Stimulated activated CD4-positive, alpha-beta T cell treated with anti-CD3 and anti-CD28 coated beads, Interleukin-4, amount 100 ng/mL, for 1 hour (primary cell): ENCODE data around the gene KLC1.

Experiments used
- DNase-seq: peaks from one replicate; pipeline ENCODE4 v3.0.0-alpha.2; 2020

KLC1 gene

DNA sequence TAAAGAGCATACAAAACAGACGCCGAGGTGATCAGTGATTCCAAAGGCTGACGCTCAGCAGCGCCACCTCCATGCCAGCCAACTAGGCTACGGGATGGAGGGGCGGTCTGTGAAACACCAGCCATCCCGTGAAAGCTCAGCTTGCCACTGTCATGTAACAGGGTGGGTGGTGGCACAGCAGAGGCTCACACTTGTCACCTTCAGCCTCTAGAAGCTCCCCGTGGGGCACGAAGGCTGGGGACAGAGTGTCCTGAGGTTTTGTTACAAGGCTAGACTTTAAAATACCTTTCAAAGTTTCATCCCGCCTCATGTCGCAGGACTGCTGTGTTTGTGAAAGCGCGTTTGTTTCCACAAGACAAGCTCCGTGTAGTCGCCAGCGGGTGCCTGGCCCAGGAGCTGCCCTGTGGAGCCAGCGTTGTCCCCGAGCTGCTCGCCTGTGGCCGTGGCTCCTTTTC, 65.6 kb downstream of the KLC1 start:
- DNase-seq: no peak

DNA sequence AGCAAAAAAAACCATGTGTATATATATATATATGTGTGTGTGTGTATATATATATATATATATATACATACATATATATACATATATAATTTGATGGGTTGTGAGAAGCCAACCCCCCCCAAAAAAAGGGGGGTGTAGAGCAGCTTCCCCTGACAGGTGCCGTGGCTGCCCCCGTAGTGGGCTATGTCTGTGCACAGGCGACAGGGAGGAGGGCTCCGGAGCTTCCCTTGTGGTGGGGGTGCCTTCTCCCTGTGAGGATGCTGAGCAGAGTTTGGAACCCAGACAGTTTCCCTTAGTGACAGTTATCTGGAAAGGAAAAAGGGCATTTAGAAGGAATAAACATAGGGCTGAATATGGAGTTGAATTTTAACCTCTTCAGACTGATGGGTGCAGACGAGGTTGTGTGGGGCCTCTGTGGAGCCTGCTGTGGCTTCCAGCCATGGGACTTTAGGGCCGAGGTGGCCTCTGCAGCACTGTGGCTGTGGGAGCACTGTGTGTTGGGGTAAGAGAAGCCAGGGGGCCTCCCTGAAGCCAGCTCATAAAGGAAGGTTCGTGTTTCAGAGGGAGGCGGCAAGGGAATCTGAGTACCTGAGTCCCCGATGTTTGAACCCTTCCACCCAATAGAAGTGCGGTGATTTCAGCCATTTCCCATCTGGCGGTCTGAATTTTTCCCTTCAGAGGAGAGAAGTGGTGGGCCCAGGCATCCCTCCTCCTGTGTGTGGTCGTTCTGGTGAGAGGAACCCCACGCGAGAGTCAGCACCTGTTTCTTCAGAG, 66.5 kb downstream of the KLC1 start:
- no peak for DNase-seq

DNA sequence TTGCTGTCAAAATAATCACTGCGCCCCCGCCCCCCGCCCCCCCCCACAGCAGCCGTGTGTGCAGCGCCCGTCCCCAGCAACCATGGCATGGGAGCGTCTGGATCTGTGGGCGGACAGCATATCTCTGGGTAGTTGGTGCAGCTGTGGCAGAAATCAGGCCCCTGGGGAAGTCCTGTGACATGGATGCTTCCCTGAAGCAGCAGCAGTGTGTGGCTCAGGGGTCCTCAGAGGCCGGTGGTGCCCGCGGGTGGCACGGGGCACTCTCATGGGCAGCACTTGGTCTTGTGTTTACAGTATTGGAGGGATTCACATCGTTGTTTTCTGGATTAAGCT, 67.0 kb downstream of the KLC1 start:
- DNase-seq: no peak

DNA sequence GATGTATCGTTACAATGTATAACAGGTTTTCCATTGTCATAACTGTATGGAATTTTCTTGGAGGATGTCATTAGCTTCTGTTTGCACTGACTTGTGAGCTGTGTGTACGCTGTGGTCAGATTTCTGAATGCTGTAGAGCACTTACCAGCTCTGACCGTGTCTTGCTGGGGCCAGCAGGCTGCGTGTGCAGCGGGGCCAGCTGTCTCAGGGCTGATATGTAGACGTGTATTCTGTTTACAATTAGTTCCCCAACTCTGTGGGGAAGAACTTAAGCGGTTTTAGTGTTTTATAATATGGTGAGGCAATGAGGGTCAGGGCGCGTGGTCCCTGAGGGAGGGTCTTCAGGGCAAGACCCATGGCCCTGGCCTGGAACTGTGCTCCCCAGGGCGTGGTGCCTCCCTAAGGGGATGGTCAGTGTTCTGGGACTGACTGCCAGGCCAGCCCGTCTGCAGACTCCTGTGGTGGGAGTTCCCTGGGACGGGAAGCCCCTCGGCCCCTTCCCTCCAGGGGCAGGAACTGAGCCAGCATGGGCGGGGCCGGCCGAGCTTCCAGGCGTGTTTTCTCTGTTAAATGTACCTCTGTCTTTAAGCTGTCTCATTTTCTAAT, 67.6 kb downstream of the KLC1 start:
- DNase-seq: no peak

DNA sequence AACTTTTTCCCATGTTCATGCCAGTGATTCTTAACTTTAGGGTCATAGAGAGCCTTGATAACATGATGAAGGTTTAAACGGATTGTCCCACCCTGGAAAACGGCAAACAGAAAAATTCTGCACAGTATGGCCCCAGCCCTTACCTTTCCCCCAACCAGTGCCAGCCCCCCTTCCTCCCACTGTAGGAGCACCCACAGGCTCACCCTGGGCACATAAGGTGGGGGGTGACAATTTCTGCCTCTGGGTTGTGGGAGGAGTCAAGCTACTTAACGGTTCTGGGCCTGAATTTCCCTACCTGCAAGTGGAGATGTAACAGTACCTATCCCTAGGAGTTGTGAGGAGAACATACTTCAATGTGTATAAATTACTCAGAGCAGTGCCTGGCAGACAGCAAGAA, 68.2 kb downstream of the KLC1 start:
- no peak for DNase-seq

DNA sequence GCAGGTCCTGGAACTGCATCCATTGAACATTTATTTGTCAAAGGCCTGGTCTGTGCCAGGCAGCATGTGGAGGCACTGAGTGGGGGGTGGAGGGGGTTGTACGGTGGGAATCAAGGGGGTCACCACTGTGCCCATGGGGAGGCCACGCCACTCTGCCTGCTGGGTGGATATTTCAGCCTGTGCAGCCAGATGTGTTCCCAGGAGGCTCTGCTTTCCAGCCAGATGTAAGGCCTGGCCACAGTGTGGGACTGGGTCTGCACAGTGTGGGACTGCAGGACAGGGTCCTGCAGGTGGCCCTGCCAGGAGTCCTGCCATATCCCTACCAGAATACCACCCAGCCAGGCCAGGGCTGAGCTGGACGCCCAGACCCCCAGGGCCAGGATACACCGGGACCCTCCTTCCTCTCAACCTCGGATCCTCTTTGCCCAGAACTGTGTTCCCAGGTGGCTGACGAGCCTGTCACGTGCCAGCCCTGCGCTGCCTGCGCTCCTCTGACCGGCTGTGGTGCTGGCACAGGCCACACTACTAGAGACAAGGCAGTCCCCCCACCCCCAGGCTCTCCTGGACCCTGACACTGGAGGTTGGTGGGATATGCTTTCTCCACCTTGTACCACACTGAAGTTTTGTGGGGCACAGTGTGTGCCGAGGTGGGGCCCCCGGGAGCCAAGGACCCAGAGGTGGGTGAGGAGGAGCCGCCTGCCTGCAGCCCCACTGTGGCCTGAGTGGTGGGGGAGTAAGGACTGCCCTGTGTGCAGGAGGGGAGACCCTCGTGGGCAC, 68.8 kb downstream of the KLC1 start:
- DNase-seq: no peak

DNA sequence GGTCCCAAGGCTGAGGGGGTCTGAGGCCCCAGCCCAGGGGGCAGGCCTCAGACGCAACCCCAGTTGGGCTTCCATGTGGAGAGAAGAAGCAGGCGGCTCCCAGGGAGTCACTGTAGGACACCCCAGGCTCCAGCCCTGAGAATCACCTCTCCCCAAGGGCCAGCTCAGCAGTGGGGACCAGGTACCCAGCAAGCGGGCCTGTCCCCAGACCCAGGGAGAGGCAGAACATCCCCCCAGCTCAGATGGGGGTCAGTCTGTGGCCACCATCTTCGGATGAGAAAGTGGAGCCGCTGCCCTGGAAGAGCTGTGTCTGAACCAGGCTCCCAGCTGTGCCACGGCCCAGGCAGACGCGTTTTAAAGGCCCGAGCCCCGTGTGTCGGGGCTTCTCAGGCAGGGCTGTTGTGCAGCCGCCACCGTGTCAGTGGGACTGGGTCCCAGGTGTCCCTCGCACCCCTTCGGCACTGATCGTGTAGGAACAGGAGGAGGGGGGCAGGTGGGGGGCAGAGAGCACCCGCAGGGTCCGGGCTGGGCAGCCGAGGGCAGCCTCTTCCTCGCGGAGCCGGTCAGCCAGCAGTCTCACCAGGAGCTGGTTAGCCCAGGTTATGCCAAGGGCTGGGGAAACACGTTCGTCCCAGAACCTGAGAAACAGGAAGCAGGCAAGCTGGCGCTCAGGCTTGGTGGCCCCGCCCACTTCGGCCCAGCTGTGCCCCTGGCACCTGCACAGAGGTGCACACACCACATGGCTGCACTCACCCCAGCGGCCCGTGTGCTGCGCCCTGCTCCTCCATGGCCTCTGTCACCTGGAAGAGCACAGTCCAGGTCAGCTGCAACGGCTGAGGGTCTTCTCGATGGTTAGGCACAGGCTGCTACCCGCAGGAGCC, 69.6 kb downstream of the KLC1 start:
- no peak for DNase-seq

DNA sequence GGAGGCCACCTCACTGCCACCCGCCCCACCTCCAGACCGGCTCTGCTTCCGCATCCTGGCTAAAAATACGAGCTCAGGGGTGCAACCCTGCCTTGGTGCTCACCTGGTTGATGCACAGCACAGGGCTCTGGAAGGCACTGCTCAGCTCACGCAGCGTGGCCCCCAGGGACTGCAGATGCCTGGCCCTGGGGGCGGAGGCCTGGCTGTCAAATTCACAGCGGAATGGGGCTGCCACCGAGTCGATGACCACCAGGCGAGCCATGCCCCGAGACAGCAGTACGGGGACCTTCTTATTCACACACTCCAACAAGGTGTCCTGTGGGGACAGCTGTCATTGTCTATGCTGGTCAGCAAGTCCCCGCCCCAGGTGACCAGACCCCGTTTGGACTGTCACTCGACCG, 70.2 kb downstream of the KLC1 start:
- DNase-seq: no peak

DNA sequence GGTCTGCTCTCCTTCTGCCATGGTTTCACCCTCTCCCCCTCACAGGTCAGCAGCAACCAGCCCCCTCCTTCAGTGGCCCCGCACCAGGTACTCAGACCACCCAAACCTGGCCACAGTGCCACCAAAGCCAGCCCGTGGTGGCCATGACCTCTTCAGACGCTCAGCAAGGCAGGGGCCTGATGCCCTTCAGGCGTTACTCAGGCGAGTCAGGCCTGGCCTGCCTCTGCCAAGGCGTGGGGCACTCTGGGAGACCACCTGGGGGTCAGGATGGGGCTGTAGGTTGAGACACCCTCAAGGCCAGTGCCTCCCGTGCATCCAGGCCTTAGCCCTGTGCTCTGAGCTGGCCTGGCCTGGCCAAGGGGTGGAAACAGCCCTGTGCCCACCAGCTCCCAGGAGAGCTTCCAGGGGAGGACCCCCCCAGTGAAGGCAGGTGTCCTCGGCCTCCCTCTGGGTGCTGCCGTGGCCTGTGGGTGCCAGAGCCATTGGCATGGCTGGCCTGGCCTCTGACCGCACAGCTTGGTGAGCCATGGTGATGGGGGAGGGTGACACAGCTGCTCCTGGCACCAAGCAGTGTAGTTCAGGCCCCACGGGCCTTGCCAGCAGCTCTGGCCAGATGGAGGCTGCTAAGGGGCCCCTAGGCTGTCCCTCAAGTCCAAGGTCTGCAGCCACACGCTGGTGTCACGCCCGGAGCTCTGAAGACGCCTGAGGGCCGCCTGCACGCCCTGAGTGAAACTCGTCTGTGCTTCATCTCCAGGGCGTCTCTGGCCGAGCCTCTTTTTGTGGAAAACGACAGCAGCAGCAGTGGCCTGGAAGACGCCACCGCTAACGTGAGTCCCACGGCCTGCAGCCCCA, 71.1 kb downstream of the KLC1 start:
- no peak for DNase-seq

DNA sequence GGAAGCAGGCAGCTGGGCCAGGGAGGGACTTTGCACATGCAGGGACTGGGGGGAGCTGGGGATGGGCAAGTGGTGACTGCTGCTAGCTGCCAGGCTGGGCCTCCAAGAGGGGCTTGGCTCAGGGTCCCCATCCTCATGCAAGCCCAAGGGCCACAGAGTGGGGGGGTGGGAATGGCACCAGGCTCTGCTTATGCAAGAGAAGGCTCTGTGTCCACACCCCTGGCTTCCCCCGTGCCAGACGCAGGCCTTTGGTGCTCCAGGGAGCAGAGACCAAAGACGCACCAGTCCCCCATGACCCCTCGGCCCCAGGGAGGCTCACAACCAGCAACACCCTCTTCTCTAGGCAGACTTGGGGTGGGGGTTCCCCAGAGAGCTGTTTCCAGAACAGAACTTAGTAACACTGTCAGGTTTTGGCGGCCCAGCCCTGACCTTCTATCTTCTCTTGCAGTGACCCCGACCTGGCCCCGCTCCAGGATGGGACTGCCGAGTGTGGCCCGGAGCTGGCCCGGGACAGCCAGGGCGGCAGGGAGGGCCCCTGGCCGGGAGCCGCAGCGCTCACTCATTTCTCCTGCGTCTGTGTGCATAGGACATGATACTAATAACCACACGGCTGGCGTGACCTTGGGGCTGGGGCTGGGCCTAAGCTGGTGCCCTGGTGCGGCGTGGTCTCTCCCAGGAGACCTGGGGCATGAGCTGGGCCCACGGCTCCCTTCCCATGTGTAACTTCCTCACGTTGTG, 71.9 kb downstream of the KLC1 start:
- DNase-seq: no peak

DNA sequence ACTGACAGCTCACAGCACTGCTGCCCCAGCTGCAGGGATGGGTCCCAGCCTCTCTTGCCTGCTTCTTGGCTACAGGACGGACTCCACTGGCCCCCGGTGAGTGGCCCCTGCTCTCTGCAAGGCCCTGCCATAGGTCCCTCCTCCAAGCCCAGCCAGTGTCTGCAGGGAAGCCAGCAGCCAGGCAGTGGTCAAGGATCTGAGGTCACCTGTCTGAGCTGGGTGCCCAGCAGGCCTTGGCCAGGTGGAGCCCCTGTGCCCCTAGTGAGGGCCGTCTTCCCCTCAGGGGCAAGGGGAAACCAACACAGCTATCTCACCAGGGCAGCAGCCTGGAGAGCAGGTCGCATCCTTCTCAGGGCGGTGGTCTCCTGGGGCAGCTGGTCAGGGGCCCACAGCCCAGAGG, 73.1 kb downstream of the KLC1 start:
- no peak for DNase-seq

DNA sequence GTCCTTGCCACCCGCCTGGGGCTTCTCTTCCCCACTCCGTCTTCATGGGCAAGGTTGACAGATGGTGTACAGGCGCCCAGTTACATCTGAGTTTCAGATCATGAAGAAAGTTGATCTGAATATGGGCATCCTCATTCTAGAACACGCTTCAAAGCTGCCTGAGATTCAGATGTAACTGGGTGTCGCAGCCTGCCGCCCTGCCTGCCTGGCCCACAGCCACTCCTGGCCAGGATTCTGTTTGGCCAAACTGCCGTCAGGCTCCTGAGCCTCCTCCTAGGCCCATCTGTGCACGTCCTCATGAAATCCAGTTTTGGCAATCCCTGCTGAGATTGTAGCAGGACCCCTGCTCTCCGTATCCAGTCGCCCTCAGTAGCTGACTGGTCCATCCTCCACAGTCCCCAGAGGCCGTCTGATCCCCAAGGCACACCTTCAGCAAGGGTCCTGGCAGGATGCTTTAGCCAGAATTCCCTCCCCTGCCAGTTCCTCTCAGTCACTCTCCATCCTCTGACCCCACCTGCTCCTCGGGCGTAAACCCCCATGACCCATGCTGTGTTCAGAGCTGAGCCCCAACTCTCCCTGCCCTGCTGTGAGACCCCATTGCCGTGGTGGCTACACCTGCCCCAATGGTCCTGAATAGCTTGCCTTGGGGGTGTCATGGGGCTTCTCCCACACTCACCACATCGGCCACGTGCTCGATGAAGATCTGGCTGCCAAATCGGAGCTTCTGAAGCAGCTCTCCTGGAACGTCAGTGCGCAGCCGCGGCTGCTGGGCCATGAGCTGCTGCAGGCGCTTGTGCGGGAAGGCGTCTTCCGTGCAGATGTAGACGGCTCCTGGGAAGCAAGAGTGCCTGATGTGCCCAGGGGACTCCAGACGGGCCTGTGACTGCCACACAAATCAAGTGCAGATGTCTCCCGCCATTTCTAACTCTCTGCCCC, 73.8 kb downstream of the KLC1 start:
- no peak for DNase-seq

DNA sequence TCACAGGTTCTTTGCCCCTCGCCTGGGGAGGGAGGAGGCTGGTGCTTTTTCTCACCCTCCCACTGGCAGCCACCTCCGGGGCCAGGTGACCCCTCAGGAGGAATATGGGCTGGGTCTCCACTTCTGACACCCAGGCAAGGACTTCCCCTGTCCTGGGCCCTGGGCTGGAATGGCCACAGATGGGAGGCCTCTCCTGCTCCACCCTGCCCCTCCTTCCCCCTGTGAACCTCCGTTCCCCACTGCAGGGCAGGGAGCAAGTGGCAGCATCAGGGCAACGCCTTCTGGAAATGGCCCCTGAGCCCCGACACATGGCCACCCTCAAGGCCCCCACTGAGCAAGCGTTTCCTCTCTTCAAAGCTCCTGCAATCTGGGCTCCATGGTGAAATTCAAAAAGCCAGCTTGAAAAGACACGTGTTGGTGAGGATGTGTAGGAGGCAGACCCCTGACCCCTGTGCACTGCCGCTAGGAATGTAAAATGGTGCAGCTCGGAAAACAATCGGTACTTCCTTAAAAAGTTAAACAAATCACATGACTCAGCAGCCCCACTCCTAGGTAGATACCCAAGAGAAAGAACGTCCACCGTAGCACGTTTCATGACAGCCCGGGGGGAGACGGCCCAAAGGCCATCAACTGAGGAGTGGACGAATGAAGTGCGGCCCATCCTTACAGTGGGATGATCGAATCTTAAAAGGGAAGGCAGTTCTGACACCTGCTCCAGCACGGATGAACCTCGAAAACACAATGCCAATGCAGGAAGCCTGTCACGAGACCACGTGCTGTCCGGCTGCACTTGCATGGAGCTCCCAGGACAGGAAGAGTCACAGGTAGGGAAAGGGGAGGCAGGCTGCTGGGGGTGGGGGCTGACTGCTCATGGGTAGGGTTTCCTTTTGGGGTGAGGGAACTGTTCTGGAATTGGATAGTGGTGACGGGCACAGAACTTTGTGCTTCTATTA, 74.7 kb downstream of the KLC1 start:
- DNase-seq: no peak

DNA sequence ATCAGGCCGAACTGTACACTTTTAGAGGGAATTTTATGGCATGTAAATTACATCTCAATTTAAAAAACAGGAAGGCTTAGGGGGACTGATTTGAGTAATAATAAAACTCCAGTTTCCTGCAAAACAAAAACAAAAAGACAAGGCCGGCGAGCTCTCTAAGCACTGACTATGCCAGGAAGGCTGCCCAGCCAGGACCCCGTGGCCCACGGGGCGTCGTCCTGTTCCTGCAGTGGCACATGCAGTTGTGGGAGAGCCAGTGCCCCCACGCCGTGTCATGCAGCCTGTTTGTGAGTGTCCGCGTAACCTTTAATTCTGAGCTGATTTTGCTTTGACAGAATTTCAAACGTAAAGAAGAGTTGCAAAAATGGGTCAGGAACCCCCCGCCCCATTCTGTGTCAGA, 75.7 kb downstream of the KLC1 start:
- no peak for DNase-seq

DNA sequence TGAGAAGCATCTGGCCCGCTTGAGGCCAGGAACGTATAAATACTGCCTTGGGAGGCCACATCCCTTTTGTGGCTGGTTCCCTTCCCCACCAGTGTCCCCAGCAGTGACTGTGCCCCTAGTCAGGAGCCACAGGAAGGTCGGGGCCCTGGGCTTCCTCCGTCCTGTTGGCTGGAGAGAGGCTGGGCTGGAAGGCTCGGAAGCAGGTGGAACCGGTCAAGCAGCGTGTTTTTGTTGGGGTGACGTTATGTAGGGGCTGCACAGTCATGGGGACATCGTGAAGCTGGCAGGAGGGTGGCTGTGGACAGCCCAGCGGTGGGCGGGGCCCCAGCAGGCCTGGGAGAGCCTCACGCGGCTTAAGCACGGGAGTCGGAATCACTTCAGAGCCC, 76.1 kb downstream of the KLC1 start:
- DNase-seq: no peak

DNA sequence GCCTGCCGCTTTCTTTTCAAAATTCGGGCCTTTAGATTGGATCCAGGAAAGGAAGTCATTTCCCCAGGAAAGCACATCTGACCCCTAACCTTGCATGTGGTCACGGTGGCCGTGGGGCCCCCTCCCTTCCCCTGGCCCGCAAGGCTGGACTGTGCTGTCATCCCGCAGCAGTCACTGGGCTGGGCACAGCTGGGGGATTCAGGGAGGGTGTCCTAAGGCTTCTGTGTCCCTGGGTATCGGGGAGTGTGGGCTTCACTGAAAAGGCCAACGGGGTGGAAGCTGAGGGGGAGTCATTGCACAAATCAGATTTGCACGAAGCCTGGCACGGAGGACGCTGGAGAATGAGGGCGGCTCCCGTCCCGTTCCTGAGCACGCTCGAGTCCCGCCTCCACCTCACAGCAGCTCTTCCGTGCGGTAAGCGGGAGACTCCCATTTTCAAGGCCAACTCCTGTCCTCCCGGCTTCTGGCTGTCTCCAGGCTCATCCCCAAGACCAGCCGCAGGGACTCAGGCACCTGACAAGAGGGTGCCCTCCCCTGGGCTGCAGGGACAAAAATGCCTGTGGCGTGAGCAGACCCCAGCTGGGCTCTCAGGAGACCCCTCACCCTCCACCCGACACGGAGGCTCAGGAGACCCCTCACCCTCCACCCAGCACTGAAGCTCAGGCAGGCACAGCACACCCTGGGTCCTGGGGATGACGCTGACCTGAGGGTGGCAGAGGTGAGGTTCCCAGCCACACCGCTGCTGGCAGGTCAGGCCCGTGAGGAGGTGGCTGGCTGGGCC, 76.7 kb downstream of the KLC1 start:
- DNase-seq: no peak

DNA sequence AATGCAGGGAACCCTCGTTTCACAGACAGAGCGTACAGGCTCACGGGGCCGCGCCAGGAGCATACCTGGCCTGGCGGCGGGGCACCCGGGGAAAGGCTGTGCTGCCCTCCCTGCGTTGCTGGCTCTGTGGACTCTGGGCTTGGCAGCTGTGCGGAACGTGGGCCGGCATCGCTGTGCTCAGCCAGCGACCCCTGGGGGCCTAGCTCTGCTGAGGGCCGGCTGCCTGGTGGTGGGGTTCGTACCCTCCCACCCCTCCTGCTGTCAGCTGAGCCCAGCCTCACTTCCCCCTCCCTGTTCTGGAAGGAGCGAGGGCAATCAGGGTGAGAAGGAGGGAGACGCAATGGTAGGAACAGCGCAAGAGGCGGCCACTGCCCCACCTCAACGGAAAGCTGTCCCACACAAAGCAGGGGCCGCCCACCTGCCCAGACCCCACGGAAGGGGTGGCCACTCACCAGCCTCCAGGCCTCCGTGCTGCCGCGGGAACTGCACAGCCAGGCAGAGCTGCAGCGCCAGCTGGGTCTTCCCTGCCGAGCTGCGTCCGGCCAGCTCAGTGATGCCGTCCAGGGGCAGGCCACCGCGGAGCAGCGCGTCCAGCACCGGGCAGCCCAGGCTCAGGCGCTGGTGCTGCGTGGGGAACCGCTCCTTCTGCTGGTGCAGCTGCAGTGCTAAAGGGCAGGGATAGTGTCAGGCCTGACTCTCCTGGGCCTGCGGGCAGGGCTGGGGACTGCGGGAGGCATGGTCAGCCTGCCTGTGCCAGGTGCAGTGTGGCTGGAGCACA, 77.7 kb downstream of the KLC1 start:
- no peak for DNase-seq
